GM23338 (cell line): ENCODE measurements around the gene SSNA1. TPM values are rescaled to one million over a fixed set of nuclear protein-coding genes. Genes with fewer than 3 reads are reported as not detected.

Experiments
- ATAC-seq: fragments of 200-7000 bp; cut with Tn5 transposase; 3 replicates; pipeline ENCODE4 v1.9.1; 2020
- DNase-seq: peaks from one replicate; pipeline ENCODE4 v3.0.0-alpha.2; 2015; ENCODE audit warnings: low spot score
- H2AFZ ChIP-seq: fragments of 200-600 bp; sonication (generic); 2 replicates; pipeline ENCODE4 v1.8.0; 2016; ENCODE audit warnings: antibody characterized with exemption, mild to moderate bottlenecking, moderate library complexity
- H3F3A ChIP-seq: fragments of 200-600 bp; sonication (generic); replicated peaks from 2 replicates; pipeline ENCODE4 v1.8.0; 2017; ENCODE audit warnings: antibody characterized with exemption, mixed run types, low read depth
- H3K27ac ChIP-seq: fragments of 200-600 bp; sonication (generic); 2 replicates; pipeline ENCODE4 v1.6.1; 2016; ENCODE audit warnings: low read depth
- H3K27me3 ChIP-seq: fragments of 200-600 bp; sonication (generic); 2 replicates; pipeline ENCODE4 v1.8.0; 2016; ENCODE audit warnings: mild to moderate bottlenecking, mixed run types, moderate library complexity; ENCODE audit not compliant: insufficient read depth
- H3K36me3 ChIP-seq: fragments of 200-600 bp; sonication (generic); 2 replicates; pipeline ENCODE4 v1.8.0; 2016; ENCODE audit warnings: mild to moderate bottlenecking; ENCODE audit not compliant: insufficient read depth
- H3K4me1 ChIP-seq: fragments of 200-600 bp; sonication (generic); 2 replicates; pipeline ENCODE4 v1.8.0; 2016; ENCODE audit warnings: mild to moderate bottlenecking, moderate library complexity; ENCODE audit not compliant: insufficient read depth
- H3K4me2 ChIP-seq: fragments of 200-600 bp; sonication (generic); 2 replicates; pipeline ENCODE4 v1.7.1; 2017; ENCODE audit warnings: mixed run types
- H3K4me3 ChIP-seq: fragments of 200-600 bp; sonication (generic); 2 replicates; pipeline ENCODE4 v1.6.1; 2016; ENCODE audit warnings: mixed run types
- H3K79me2 ChIP-seq: fragments of 200-600 bp; sonication (generic); replicated peaks from 2 replicates; pipeline ENCODE4 v1.8.0; 2017; ENCODE audit warnings: mild to moderate bottlenecking; ENCODE audit not compliant: insufficient read depth
- H3K9me2 ChIP-seq: fragments of 200-600 bp; sonication (generic); 2 replicates; pipeline ENCODE4 v1.8.0; 2017; ENCODE audit not compliant: insufficient read depth
- H4K20me1 ChIP-seq: fragments of 200-600 bp; sonication (generic); replicated peaks from 2 replicates; pipeline ENCODE4 v1.8.0; 2017; ENCODE audit warnings: mild to moderate bottlenecking; ENCODE audit not compliant: insufficient read depth
- H3K27ac Mint-ChIP-seq: 2 replicates; pipeline ENCODE4 v1.8.0; 2020; ENCODE audit warnings: inconsistent platforms, mild to moderate bottlenecking, moderate library complexity, mixed read lengths
- H3K27me3 Mint-ChIP-seq: 3 replicates; pipeline ENCODE4 v1.8.0; 2022; ENCODE audit warnings: low read depth, mild to moderate bottlenecking, moderate library complexity, mixed read lengths, inconsistent platforms; ENCODE audit not compliant: insufficient read depth, poor library complexity
- H3K36me3 Mint-ChIP-seq: 3 replicates; pipeline ENCODE4 v1.8.0; 2021; ENCODE audit warnings: low read depth, mild to moderate bottlenecking, inconsistent platforms, moderate library complexity, mixed read lengths
- H3K4me1 Mint-ChIP-seq: 3 replicates; pipeline ENCODE4 v1.8.0; 2020; ENCODE audit warnings: mild to moderate bottlenecking, inconsistent platforms, mixed read lengths
- H3K4me3 Mint-ChIP-seq: 3 replicates; pipeline ENCODE4 v1.8.0; 2021; ENCODE audit warnings: moderate library complexity, mild to moderate bottlenecking, inconsistent platforms, mixed read lengths
- H3K9me3 Mint-ChIP-seq: 3 replicates; pipeline ENCODE4 v1.8.0; 2020; ENCODE audit warnings: moderate library complexity, mild to moderate bottlenecking, inconsistent platforms, mixed read lengths
- STAT1 ChIP-seq: IDR thresholded peaks from one replicate; pipeline ENCODE4 v1.6.1; 2016; ENCODE audit warnings: antibody characterized with exemption; ENCODE audit not compliant: unreplicated experiment
- polyA plus RNA-seq: library from polyadenylated mRNA; unstranded; fragments of >200 nt; fragmentation: Nextera tagmentation; extraction: Ambion mirVana; gene quantifications from 2 replicates; pipeline ENCODE4 v1.2.1, GENCODE V29; 2016
- total RNA-seq: library from RNA; depleted of rRNA; stranded (reverse); fragments of >200 nt; shearing (Covaris generic); gene quantifications from 2 replicates; pipeline ENCODE4 v1.2.3, GENCODE V29; 2014
- TF ChIP-seq, protein P1 (sequence below), 2 experiments: fragments of 200-600 bp in 1 of 2; sonication (generic) in 1 of 2; conservative IDR thresholded peaks; 2 replicates each; pipeline versions ENCODE4 v1.5.1 to v1.6.1; 2016 to 2017; ENCODE audit warnings: antibody characterized with exemption in 2 of 2, low read depth in 2 of 2, mild to moderate bottlenecking in 2 of 2, moderate library complexity in 1 of 2
- TF ChIP-seq, protein P2 (sequence below): IDR thresholded peaks from one replicate; pipeline ENCODE4 v1.6.1; 2018; ENCODE audit warnings: antibody characterized with exemption; ENCODE audit not compliant: unreplicated experiment

SSNA1 gene
- total and polyA plus RNA-seq, 2 experiments from 2014 or later = 132 to 154 TPM

DNA sequence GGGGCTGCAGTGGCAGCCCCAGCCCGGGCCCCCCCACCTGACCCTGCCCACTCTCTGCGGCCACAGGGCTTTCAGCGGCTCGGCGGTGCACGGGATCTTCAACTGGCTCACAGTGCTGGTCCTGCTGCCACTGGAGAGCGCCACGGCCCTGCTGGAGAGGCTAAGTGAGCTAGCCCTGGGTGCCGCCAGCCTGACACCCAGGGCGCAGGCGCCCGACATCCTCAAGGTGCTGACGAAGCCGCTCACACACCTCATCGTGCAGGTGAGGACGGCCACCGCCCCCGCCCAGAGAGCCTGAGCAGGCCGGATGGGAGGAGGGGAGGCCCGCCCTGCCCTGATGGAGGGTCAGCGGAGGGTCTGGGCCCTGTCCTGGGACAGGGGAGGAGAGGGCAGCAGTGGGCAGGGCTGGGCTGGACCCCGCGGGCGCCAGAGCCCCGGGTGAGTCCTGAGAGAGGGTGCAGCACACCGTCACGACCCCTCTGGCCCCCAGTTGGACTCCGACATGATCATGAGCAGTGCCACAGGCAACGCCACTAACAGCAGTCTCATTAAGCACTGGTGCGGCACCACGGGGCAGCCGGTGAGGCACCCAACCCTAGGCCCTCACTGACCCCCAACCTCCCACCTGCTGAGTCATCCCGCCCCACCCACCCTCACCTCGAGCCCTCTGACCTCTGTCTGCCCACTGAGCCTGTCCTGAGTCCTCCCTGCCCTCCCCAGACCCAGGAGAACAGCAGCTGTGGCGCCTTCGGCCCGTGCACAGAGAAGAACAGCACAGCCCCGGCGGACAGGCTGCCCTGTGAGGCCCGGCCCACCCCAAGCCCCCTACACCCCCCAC lies 44.9 kb downstream of the SSNA1 start:
- H3K9me3 Mint-ChIP-seq = no peaks in the 10 kb centered on the region
- peaks cover 10% of the 10 kb centered on the region; the same call in 1 of the 2 replicates for H3K4me1 ChIP-seq
- H3K27me3 Mint-ChIP-seq = peaks cover 8% of the 10 kb centered on the region
- DNase-seq = no peak
- H3K79me2 ChIP-seq = no peaks in the 10 kb centered on the region
- no peaks in the 10 kb centered on the region for H4K20me1 ChIP-seq
- H3K9me2 ChIP-seq = no peaks in the 10 kb centered on the region
- H3K27ac ChIP-seq = no peak overlapping the region
- no peak overlapping the region for H3K4me2 ChIP-seq
- no peak overlapping the region for H3K27ac Mint-ChIP-seq
- peaks cover 13% of the 10 kb centered on the region; the same call in 2 of the 3 replicates for H3K4me1 Mint-ChIP-seq
- no peak overlapping the region for H2AFZ ChIP-seq
- no peaks in the 10 kb centered on the region for H3K36me3 ChIP-seq
- ATAC-seq = no peak
- TF ChIP-seq, protein P1, sequence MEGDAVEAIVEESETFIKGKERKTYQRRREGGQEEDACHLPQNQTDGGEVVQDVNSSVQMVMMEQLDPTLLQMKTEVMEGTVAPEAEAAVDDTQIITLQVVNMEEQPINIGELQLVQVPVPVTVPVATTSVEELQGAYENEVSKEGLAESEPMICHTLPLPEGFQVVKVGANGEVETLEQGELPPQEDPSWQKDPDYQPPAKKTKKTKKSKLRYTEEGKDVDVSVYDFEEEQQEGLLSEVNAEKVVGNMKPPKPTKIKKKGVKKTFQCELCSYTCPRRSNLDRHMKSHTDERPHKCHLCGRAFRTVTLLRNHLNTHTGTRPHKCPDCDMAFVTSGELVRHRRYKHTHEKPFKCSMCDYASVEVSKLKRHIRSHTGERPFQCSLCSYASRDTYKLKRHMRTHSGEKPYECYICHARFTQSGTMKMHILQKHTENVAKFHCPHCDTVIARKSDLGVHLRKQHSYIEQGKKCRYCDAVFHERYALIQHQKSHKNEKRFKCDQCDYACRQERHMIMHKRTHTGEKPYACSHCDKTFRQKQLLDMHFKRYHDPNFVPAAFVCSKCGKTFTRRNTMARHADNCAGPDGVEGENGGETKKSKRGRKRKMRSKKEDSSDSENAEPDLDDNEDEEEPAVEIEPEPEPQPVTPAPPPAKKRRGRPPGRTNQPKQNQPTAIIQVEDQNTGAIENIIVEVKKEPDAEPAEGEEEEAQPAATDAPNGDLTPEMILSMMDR (conservative IDR thresholded peaks at IDR 0.05; ENCODE audit: low read depth in 2 of 2) = peak in 1 of 2 experiments; percentile 28; a peak in 2 of 4 replicates
- TF ChIP-seq, protein P2, sequence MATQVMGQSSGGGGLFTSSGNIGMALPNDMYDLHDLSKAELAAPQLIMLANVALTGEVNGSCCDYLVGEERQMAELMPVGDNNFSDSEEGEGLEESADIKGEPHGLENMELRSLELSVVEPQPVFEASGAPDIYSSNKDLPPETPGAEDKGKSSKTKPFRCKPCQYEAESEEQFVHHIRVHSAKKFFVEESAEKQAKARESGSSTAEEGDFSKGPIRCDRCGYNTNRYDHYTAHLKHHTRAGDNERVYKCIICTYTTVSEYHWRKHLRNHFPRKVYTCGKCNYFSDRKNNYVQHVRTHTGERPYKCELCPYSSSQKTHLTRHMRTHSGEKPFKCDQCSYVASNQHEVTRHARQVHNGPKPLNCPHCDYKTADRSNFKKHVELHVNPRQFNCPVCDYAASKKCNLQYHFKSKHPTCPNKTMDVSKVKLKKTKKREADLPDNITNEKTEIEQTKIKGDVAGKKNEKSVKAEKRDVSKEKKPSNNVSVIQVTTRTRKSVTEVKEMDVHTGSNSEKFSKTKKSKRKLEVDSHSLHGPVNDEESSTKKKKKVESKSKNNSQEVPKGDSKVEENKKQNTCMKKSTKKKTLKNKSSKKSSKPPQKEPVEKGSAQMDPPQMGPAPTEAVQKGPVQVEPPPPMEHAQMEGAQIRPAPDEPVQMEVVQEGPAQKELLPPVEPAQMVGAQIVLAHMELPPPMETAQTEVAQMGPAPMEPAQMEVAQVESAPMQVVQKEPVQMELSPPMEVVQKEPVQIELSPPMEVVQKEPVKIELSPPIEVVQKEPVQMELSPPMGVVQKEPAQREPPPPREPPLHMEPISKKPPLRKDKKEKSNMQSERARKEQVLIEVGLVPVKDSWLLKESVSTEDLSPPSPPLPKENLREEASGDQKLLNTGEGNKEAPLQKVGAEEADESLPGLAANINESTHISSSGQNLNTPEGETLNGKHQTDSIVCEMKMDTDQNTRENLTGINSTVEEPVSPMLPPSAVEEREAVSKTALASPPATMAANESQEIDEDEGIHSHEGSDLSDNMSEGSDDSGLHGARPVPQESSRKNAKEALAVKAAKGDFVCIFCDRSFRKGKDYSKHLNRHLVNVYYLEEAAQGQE = no peak
- no peaks in the 10 kb centered on the region for H3K27me3 ChIP-seq
- H3K4me3 ChIP-seq = no peak overlapping the region
- H3K36me3 Mint-ChIP-seq = no peaks in the 10 kb centered on the region
- H3K4me3 Mint-ChIP-seq = no peak overlapping the region
- H3F3A ChIP-seq = no peaks in the 10 kb centered on the region

DNA sequence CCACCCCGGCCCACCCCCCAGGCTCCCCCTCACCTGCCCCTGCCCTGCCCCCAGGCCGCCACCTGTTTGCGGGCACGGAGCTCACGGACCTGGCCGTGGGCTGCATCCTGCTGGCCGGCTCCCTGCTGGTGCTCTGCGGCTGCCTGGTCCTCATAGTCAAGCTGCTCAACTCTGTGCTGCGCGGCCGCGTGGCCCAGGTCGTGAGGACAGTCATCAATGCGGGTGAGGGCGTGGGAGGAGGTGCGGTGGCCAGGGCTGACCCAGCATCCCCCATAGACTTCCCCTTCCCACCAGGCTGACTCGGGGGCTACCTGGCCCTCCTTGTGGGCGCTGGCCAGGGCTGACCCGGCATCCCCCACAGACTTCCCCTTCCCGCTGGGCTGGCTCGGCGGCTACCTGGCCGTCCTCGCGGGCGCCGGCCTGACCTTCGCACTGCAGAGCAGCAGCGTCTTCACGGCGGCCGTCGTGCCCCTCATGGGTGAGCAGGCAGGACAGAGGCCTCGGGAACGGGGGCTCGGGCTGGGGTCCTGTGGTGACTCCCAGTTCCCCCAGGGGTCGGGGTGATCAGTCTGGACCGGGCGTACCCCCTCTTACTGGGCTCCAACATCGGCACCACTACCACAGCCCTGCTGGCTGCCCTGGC lies 45.7 kb downstream of the SSNA1 start:
- Histone ChIP-seq H3K27me3 (no peaks in the 10 kb centered on the region), H3K4me1 (peaks cover 10% of the 10 kb centered on the region; the same call in 1 of the 2 replicates), H3K9me2 (no peaks in the 10 kb centered on the region), H3K36me3 (no peaks in the 10 kb centered on the region), H3K79me2 (peaks cover 5% of the 10 kb centered on the region), H3F3A (no peaks in the 10 kb centered on the region), H3K4me2 (no peak overlapping the region), H4K20me1 (no peaks in the 10 kb centered on the region; the same call in 1 of the 2 replicates), H2AFZ (no peak overlapping the region), H3K27ac (no peak overlapping the region), H3K4me3 (no peak overlapping the region)
- Mint-ChIP-seq H3K9me3 (no peaks in the 10 kb centered on the region), H3K4me3 (no peak overlapping the region), H3K36me3 (peaks cover 3% of the 10 kb centered on the region; the same call in 1 of the 3 replicates), H3K27me3 (peaks cover 10% of the 10 kb centered on the region), H3K27ac (no peak overlapping the region), H3K4me1 (peaks cover 17% of the 10 kb centered on the region)
- ATAC-seq (no peak), DNase-seq (no peak)
- TF ChIP-seq, protein P2 = no peak
- no peak for TF ChIP-seq STAT1
